Breast epithelium (tissue), 4 donors: ENCODE data around the gene E2F2. TPM values are rescaled to one million over a fixed set of nuclear protein-coding genes. Genes with fewer than 3 reads are reported as not detected.

ENCODE experiments used
- DNase-seq, 2 donors: peaks; one replicate each; pipeline ENCODE4 v3.0.0-alpha.2; 2019; ENCODE audit warnings: low spot score in 2 of 2
- H3K27ac ChIP-seq, 2 donors: fragments of 200-600 bp; sonication (generic) in 1 of 2; one replicate each; pipeline ENCODE4 v1.5.1; 2016 to 2019; ENCODE audit warnings: mild to moderate bottlenecking in 1 of 2
- H3K27me3 ChIP-seq, 2 donors: fragments of 200-600 bp; sonication (generic) in 1 of 2; one replicate each; pipeline versions ENCODE4 v1.5.1 to v1.6.0; 2017 to 2019; ENCODE audit warnings: control low read depth in 1 of 2, mild to moderate bottlenecking in 1 of 2
- H3K36me3 ChIP-seq: fragments of 200-600 bp; one replicate; pipeline ENCODE4 v1.5.1; 2019
- H3K4me1 ChIP-seq, 2 donors: fragments of 200-600 bp; sonication (generic); one replicate each; pipeline ENCODE4 v1.5.1; 2016 to 2019; ENCODE audit warnings: control low read depth in 1 of 2
- H3K4me3 ChIP-seq, 3 donors: fragments of 200-600 bp; sonication (generic); 1 replicate in 2 of 3; 2 replicates in 1 of 3; pipeline ENCODE4 v1.5.1; 2016 to 2019; ENCODE audit warnings: mild to moderate bottlenecking in 3 of 3, moderate library complexity in 2 of 3
- H3K9me3 ChIP-seq, 2 donors: fragments of 200-600 bp; sonication (generic) in 1 of 2; one replicate each; pipeline ENCODE4 v1.5.1; 2016 to 2019; ENCODE audit warnings: control low read depth in 1 of 2
- CTCF ChIP-seq, 3 donors: fragments of 450-650 bp; IDR thresholded peaks; one replicate each; pipeline ENCODE4 v1.5.1; 2016 to 2017; ENCODE audit warnings: antibody characterized with exemption in 3 of 3, mild to moderate bottlenecking in 3 of 3, moderate library complexity in 3 of 3
- POLR2A ChIP-seq: fragments of 450-650 bp; IDR thresholded peaks from one replicate; pipeline ENCODE4 v1.6.1; 2016; ENCODE audit warnings: antibody characterized with exemption, mild to moderate bottlenecking, moderate library complexity
- POLR2AphosphoS5 ChIP-seq, 3 donors: sonication (generic); formaldehyde crosslinking; IDR thresholded peaks; one replicate each; pipeline ENCODE4 v1.6.1; 2017; ENCODE audit warnings: antibody characterized with exemption in 3 of 3
- intact Hi-C: fragments of 100-400 bp; cut with DNase I; formaldehyde crosslinking; loops from one replicate; pipeline ENCODE4 v1.15.1; 2023; ENCODE audit warnings: low total_unique reads
- total RNA-seq, 3 donors: library from RNA; depleted of rRNA; stranded (reverse); fragments of >200 nt; gene quantifications; one replicate each; pipeline ENCODE4 v1.1.0, GENCODE V29; 2016

E2F2 gene
- total RNA-seq, 3 donors from 2014 or later = under 0.01 to 0.73 (median 0.33) TPM

DNA sequence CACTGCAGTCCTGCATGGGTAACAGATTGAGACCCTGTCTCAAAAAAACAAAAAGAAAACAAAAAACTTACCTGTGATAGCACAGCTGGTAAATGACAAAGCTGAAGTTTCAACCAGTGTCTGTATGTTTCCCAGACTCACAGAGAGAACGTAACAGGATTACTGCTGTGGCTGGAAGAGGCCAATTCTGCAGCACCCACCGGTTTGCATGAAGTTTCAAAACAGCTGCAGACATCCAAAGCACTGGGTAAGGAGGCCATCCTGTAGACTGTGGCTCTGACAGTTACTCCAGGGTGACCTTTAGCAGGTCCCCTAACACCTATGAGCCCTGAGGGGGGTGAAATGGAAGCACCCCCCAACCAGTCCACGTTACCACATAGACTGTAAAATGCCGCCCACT, 20.8 kb upstream of the E2F2 start:
- intact Hi-C loops = loop anchor here (2.0 kb wide), 1 partner anchor 85 kb away; no protein-coding TSS in a partner anchor
- Histone ChIP-seq H3K27ac (no peak overlapping the region), H3K9me3 (no peaks in the 10 kb centered on the region), H3K36me3 (no peaks in the 10 kb centered on the region), H3K4me3 (no peak overlapping the region), H3K4me1 (no peaks in the 10 kb centered on the region), H3K27me3 (no peaks in the 10 kb centered on the region)
- TF ChIP-seq POLR2AphosphoS5 (IDR thresholded peaks at IDR 0.05) (no peak), CTCF (IDR thresholded peaks at IDR 0.05) (no peak), POLR2A (no peak)
- DNase-seq = no peak

- Histone ChIP-seq H3K27ac (no peak overlapping the region), H3K36me3 (no peaks in the 10 kb centered on the region), H3K4me3 (no peak overlapping the region), H3K27me3 (no peaks in the 10 kb centered on the region), H3K9me3 (no peaks in the 10 kb centered on the region), H3K4me1 (no peaks in the 10 kb centered on the region)
- TF ChIP-seq CTCF (IDR thresholded peaks at IDR 0.05) = no peak
- no peak for TF ChIP-seq POLR2A
- peak in 1 of 3 donors; percentile 37 for TF ChIP-seq POLR2AphosphoS5 (IDR thresholded peaks at IDR 0.05)
- DNase-seq = no peak
- intact Hi-C loops = no loop called here
Observed at GRCh38 chr1:23548704-23549143, 17.7 kb upstream of the E2F2 start.

DNA sequence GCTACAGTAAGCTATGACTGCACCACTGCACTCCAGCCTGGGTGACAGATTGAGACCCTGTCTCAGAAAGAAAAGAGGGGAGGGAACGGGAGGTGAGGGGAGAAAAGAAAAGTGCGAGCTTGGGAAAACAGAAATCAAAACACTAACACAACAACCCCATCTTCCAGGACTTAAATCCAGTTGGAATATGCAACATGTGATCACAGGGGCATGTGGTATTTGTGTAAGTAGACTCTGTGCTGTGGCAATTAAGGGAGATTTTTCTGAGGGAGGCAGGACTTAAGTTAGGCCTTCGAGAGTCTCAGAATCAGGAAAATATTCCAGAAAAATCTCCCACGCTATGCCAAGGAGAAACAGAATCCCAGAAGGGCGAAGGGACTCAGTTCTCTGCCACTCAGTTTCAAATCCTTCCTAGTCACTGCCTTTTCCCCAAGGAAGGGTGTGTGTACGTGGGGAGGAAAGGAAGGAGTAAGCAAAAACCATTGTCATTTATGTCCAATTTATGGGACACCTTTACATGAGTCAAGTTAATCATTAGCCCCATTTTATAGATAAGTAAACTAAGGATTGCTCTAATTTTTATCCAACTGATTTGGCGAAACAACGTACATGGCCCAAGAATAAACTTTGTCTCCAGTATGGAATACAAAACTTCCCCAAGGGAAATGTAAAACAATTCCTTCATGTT, 16.0 kb upstream of the E2F2 start:
- no peak for DNase-seq
- H3K27me3 ChIP-seq = no peaks in the 10 kb centered on the region
- intact Hi-C loops = no loop called here
- TF ChIP-seq POLR2AphosphoS5 (IDR thresholded peaks at IDR 0.05) = no peak
- TF ChIP-seq CTCF (IDR thresholded peaks at IDR 0.05) = no peak
- no peak for TF ChIP-seq POLR2A
- no peak overlapping the region for H3K4me3 ChIP-seq
- no peaks in the 10 kb centered on the region for H3K36me3 ChIP-seq
- no peak overlapping the region for H3K27ac ChIP-seq
- no peaks in the 10 kb centered on the region for H3K4me1 ChIP-seq
- no peaks in the 10 kb centered on the region for H3K9me3 ChIP-seq

GRCh38 chr1:23545851-23546250, 14.8 kb upstream of the E2F2 start:
- H3K27ac ChIP-seq = no peak overlapping the region
- no peaks in the 10 kb centered on the region for H3K4me1 ChIP-seq

More at GRCh38 chr1:23545851-23546250, 14.8 kb upstream of the E2F2 start:
- Histone ChIP-seq H3K27me3 (no peaks in the 10 kb centered on the region), H3K9me3 (no peaks in the 10 kb centered on the region), H3K4me3 (no peak overlapping the region), H3K36me3 (no peaks in the 10 kb centered on the region)
- intact Hi-C loops = no loop called here
- no peak for DNase-seq
- TF ChIP-seq POLR2AphosphoS5 (IDR thresholded peaks at IDR 0.05) (no peak), POLR2A (no peak), CTCF (IDR thresholded peaks at IDR 0.05) (no peak)
